ENCODE data around the gene ADAM10.
A peak's percentile ranks its signal among the peaks of the same experiment; 100 is the strongest.

ADAM10 gene

GRCh38 chr15:58748040-58748851 lies 1.3 kb downstream of the ADAM10 start:
- in situ Hi-C loops (cut with HindIII; ENCODE audit: low sequenced_read_pairs), result no loop called here
- peak; percentile 19 for DNase-seq (ENCODE audit: low read depth, low spot score)
- H3K4me3 ChIP-seq (ENCODE audit: low read depth, low read length), result peak overlapping the region; percentile 71
- TF ChIP-seq CTCF (IDR thresholded peaks at IDR 0.05; ENCODE audit: low read depth, low read length), result no peak

DNA sequence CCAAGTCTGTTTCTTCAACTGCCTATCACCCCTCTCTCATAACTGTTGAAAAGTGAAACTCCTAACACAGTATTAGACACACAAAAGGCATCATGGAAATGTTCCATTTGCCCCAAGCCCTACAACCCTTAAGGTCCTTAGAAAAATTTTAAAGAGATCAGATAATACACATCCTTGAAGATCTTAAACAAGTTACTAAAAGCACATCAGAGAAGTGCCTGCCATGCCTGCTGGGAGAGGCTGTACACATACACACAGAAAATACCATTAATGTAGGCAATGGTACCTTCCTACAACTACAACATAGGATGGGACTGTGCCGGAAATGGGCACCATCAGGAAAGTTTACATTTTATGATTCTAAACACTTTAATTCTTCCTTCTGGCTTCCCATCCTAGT lies 3.3 kb downstream of the ADAM10 start:
- no peak for DNase-seq (ENCODE audit: low read depth, low spot score)
- no peak for TF ChIP-seq CTCF (IDR thresholded peaks at IDR 0.05; ENCODE audit: low read depth, low read length)
- in situ Hi-C loops (cut with HindIII; ENCODE audit: low sequenced_read_pairs), result no loop called here
- H3K4me3 ChIP-seq (ENCODE audit: low read depth, low read length), result no peak overlapping the region

GRCh38 chr15:58742819-58743502 lies 6.5 kb downstream of the ADAM10 start:
- no peak for DNase-seq (ENCODE audit: low read depth, low spot score)
- no peak overlapping the region for H3K4me3 ChIP-seq (ENCODE audit: low read depth, low read length)

DNA sequence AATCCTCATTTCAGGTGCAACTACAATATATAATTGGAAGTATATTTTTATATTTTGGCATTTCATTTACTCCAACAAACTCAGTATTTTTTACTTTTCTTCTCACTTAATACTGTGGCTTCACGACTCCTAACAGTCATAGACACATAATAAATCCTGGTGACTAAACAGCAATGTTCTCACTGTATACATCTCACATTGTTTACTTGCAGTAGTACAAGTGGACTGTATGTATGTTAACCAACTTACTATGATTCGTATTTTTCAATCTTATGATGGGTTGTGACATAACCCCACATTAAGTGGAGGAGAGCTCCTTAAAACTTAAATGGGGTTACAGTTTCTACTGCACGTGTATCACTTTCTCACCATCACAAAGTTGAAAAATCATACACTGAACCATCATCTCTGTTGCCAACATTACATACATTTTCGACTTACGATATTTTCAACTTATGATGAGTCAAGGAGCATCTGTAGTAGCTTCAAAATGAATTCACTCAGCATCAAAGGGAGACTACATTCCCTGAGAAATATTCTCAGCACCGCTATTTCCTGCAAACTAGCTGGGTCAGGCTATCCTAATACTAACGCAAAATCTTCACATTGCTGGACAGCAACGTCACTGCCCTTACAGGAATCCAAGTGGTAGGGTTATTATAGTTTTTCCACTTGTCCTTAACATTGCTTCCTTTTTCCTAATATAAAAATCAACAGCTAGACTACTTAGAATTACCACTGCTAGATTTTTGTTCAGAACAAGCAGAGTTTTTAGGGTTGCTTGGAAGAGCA lies 7.3 kb downstream of the ADAM10 start:
- in situ Hi-C loops (cut with HindIII; ENCODE audit: low sequenced_read_pairs), result no loop called here
- peak; percentile 85 for DNase-seq (ENCODE audit: low read depth, low spot score)
- H3K4me3 ChIP-seq (ENCODE audit: low read depth, low read length), result no peak overlapping the region
- TF ChIP-seq CTCF (IDR thresholded peaks at IDR 0.05; ENCODE audit: low read depth, low read length), result no peak

More at GRCh38 chr15:58742819-58743502, 6.5 kb downstream of the ADAM10 start:
- TF ChIP-seq CTCF (IDR thresholded peaks at IDR 0.05; ENCODE audit: low read depth, low read length), result no peak
- in situ Hi-C loops (cut with HindIII; ENCODE audit: low sequenced_read_pairs), result no loop called here

GRCh38 chr15:58741032-58741431 lies 8.5 kb downstream of the ADAM10 start:
- in situ Hi-C loops (cut with HindIII; ENCODE audit: low sequenced_read_pairs), result no loop called here
- H3K4me3 ChIP-seq (ENCODE audit: low read depth, low read length), result no peak overlapping the region
- DNase-seq (ENCODE audit: low read depth, low spot score), result no peak
- TF ChIP-seq CTCF (IDR thresholded peaks at IDR 0.05; ENCODE audit: low read depth, low read length), result no peak

- no peak for TF ChIP-seq CTCF (IDR thresholded peaks at IDR 0.05; ENCODE audit: low read depth, low read length)
- no peak for DNase-seq (ENCODE audit: low read depth, low spot score)
- in situ Hi-C loops (cut with HindIII; ENCODE audit: low sequenced_read_pairs), result no loop called here
- H3K4me3 ChIP-seq (ENCODE audit: low read depth, low read length), result no peak overlapping the region
These were observed 9.1 kb downstream of the ADAM10 start for GRCh38 chr15:58740436-58740835.

All from astrocyte of the spinal cord (primary cell).